Activated CD4-positive, alpha-beta memory T cell treated with anti-CD3 and anti-CD28 coated beads, Interleukin-2, amount 10 ng/mL, durations not matched to agents 7 days and 5 days (primary cell): ENCODE data around the gene WDR44. TPM values are rescaled to one million over a fixed set of nuclear protein-coding genes. Genes with fewer than 3 reads are reported as not detected.
A peak's percentile ranks its signal among the peaks of the same experiment; 100 is the strongest.

Experiments
- CTCF ChIA-PET: fragments of 350-600 bp; sonication (Branson Sonifier 250); formaldehyde crosslinking; loops from one replicate; lab custom pipeline; 2021; ENCODE audit warnings: antibody characterized with exemption, inconsistent platforms; lab: Charles Lee
- POLR2A ChIA-PET: fragments of 350-600 bp; sonication (Branson Sonifier 250); formaldehyde crosslinking; loops from one replicate; lab custom pipeline; 2021; ENCODE audit warnings: antibody characterized with exemption; lab: Charles Lee
- DNase-seq: peaks from one replicate; pipeline ENCODE4 v3.0.0-alpha.2; 2020
- H3K27ac Mint-ChIP-seq: one replicate; pipeline ENCODE4 v1.8.0; 2021; ENCODE audit warnings: mild to moderate bottlenecking, mixed read lengths
- H3K27me3 Mint-ChIP-seq: one replicate; pipeline ENCODE4 v1.8.0; 2021; ENCODE audit warnings: mixed read lengths
- H3K36me3 Mint-ChIP-seq: one replicate; pipeline ENCODE4 v1.8.0; 2021; ENCODE audit warnings: low read depth, mixed read lengths
- H3K4me1 Mint-ChIP-seq: one replicate; pipeline ENCODE4 v1.8.0; 2021; ENCODE audit warnings: mixed read lengths
- H3K4me3 Mint-ChIP-seq: one replicate; pipeline ENCODE4 v1.8.0; 2021; ENCODE audit warnings: mild to moderate bottlenecking, mixed read lengths
- H3K9me3 Mint-ChIP-seq: one replicate; pipeline ENCODE4 v1.8.0; 2021; ENCODE audit warnings: mixed read lengths
- total RNA-seq, 2 experiments: library from RNA; stranded (reverse); gene quantifications; one replicate each; pipeline ENCODE4 v1.2.3, GENCODE V29; 2021

Gene WDR44
- total RNA-seq, 2 experiments from 2014 or later, result 18.9 to 19.9 TPM

GRCh38 chrX:118495061-118495921 is 149.4 kb downstream of the WDR44 start, which contains the start of gene DOCK11:
TSS of gene DOCK11 (plus strand) at chrX:118495815. CDS start at chrX:118495972, 157 bp downstream.
- Mint-ChIP-seq H3K9me3 (no peaks in the 10 kb centered on the region), H3K4me1 (peaks cover 30% of the 10 kb centered on the region), H3K4me3 (peak within 1 kb of the TSS; percentile 100), H3K27ac (peak within 1 kb of the TSS; percentile 100), H3K36me3 (peaks cover 25% of the 10 kb centered on the region), H3K27me3 (no peaks in the 10 kb centered on the region)
- ChIA-PET CTCF (interaction anchor here (0.6 to 2.8 kb wide), 6 partner anchors 33 to 1356 kb away, joined by 3 to 13 read pairs (median 4); no protein-coding TSS in a partner anchor), POLR2A (interaction anchor here (0.8 to 11.5 kb wide), 18 partner anchors 9 to 1001 kb away, joined by 3 to 389 read pairs (median 4); partner anchors contain the start of gene WDR44)
- DNase-seq, result peak; percentile 86

GRCh38 chrX:118495958-118496762 is 150.3 kb downstream of the WDR44 start:
- peak overlapping the region; percentile 100 for H3K27ac Mint-ChIP-seq
- H3K4me1 Mint-ChIP-seq, result peaks cover 30% of the 10 kb centered on the region
- DNase-seq, result peak; percentile 86
- peak overlapping the region; percentile 100 for H3K4me3 Mint-ChIP-seq
- no peaks in the 10 kb centered on the region for H3K9me3 Mint-ChIP-seq
- H3K27me3 Mint-ChIP-seq, result no peaks in the 10 kb centered on the region
- ChIA-PET CTCF (interaction anchor here (0.7 to 2.8 kb wide), 9 partner anchors 27 to 1020 kb away, joined by 3 to 13 read pairs (median 4); no protein-coding TSS in a partner anchor), POLR2A (interaction anchor here (0.8 to 11.5 kb wide), 20 partner anchors 10 to 1152 kb away, joined by 3 to 389 read pairs (median 4); partner anchors contain the start of gene WDR44)
- H3K36me3 Mint-ChIP-seq, result peaks cover 25% of the 10 kb centered on the region

- Mint-ChIP-seq H3K36me3 (peaks cover 25% of the 10 kb centered on the region), H3K9me3 (no peaks in the 10 kb centered on the region), H3K4me3 (peak overlapping the region; percentile 100), H3K27ac (peak overlapping the region; percentile 100), H3K4me1 (peaks cover 32% of the 10 kb centered on the region), H3K27me3 (no peaks in the 10 kb centered on the region)
- DNase-seq, result no peak
- CTCF ChIA-PET, result interaction anchor here (1.1 to 2.8 kb wide), 5 partner anchors 27 to 106 kb away, joined by 3 to 13 read pairs (median 5); no protein-coding TSS in a partner anchor
- POLR2A ChIA-PET, result interaction anchor here (0.8 to 11.5 kb wide), 19 partner anchors 9 to 1151 kb away, joined by 3 to 389 read pairs (median 5); partner anchors contain the start of gene WDR44
Observed at GRCh38 chrX:118496763-118497079, 150.8 kb downstream of the WDR44 start.

GRCh38 chrX:118497180-118497818 is 151.4 kb downstream of the WDR44 start:
- no peaks in the 10 kb centered on the region for H3K9me3 Mint-ChIP-seq
- POLR2A ChIA-PET, result interaction anchor here (0.8 to 11.5 kb wide), 14 partner anchors 9 to 1151 kb away, joined by 3 to 389 read pairs (median 8); partner anchors contain the start of gene WDR44
- H3K4me1 Mint-ChIP-seq, result peaks cover 38% of the 10 kb centered on the region
- DNase-seq, result peak; percentile 48
- CTCF ChIA-PET, result interaction anchor here (0.8 to 2.8 kb wide), 6 partner anchors 26 to 105 kb away, joined by 3 to 13 read pairs (median 4); no protein-coding TSS in a partner anchor
- no peaks in the 10 kb centered on the region for H3K27me3 Mint-ChIP-seq
- H3K27ac Mint-ChIP-seq, result peak overlapping the region; percentile 100
- H3K4me3 Mint-ChIP-seq, result peak overlapping the region; percentile 100
- H3K36me3 Mint-ChIP-seq, result peaks cover 28% of the 10 kb centered on the region

GRCh38 chrX:118498351-118498750 is 152.4 kb downstream of the WDR44 start:
- no peak overlapping the region for H3K27ac Mint-ChIP-seq
- ChIA-PET POLR2A (interaction anchor here (1.4 to 11.5 kb wide), 5 partner anchors 8 to 36 kb away, joined by 3 to 389 read pairs (median 7); no protein-coding TSS in a partner anchor), CTCF (interaction anchor here (1.4 kb wide), 1 partner anchor 30 kb away, joined by 3 read pairs; no protein-coding TSS in a partner anchor)
- H3K9me3 Mint-ChIP-seq, result no peaks in the 10 kb centered on the region
- peaks cover 36% of the 10 kb centered on the region for H3K36me3 Mint-ChIP-seq
- DNase-seq, result no peak
- H3K4me3 Mint-ChIP-seq, result peak overlapping the region; percentile 100
- peaks cover 48% of the 10 kb centered on the region for H3K4me1 Mint-ChIP-seq
- no peaks in the 10 kb centered on the region for H3K27me3 Mint-ChIP-seq

GRCh38 chrX:118498755-118499154 is 152.8 kb downstream of the WDR44 start:
- CTCF ChIA-PET, result interaction anchor here (1.4 kb wide), 1 partner anchor 29 kb away, joined by 3 read pairs; no protein-coding TSS in a partner anchor

GRCh38 chrX:118499295-118499694 is 153.4 kb downstream of the WDR44 start:
- Mint-ChIP-seq H3K36me3 (peaks cover 44% of the 10 kb centered on the region), H3K9me3 (no peaks in the 10 kb centered on the region), H3K27me3 (no peaks in the 10 kb centered on the region), H3K27ac (no peak overlapping the region), H3K4me1 (peaks cover 53% of the 10 kb centered on the region), H3K4me3 (no peak overlapping the region)
- DNase-seq, result no peak
- ChIA-PET CTCF (interaction anchor here (0.6 to 1.6 kb wide), 3 partner anchors 12 to 29 kb away, joined by 3 read pairs; no protein-coding TSS in a partner anchor), POLR2A (interaction anchor here (1.4 to 11.5 kb wide), 3 partner anchors 23 to 35 kb away, joined by 3 to 389 read pairs (median 7); no protein-coding TSS in a partner anchor)

More at GRCh38 chrX:118498755-118499154, 152.8 kb downstream of the WDR44 start:
- Mint-ChIP-seq H3K9me3 (no peaks in the 10 kb centered on the region), H3K4me1 (peaks cover 52% of the 10 kb centered on the region), H3K36me3 (peaks cover 40% of the 10 kb centered on the region), H3K4me3 (no peak overlapping the region), H3K27ac (no peak overlapping the region), H3K27me3 (no peaks in the 10 kb centered on the region)
- POLR2A ChIA-PET, result interaction anchor here (1.4 to 11.5 kb wide), 3 partner anchors 24 to 35 kb away, joined by 3 to 389 read pairs (median 7); no protein-coding TSS in a partner anchor
- no peak for DNase-seq

Other genes with a start within 250 kb of the WDR44 start
- gene KLHL13, start 229.3 kb upstream of the WDR44 start, total RNA-seq, result not detected
- gene DOCK11, start 149.7 kb downstream of the WDR44 start, total RNA-seq, result 10 to 100 TPM; 79.0 to 82.9 TPM